NCI-H774 (cell line): Measurements from ENCODE around the gene PHOSPHO1.
"Not testable (repeated sequence)": the region's sequence is repeated elsewhere in the genome, so short reads cannot be mapped to it uniquely, and the experiment has no call there.

Source experiments
- DNase-seq: peaks from one replicate; lab custom pipeline; 2025; lab: John Stamatoyannopoulos, UW

PHOSPHO1 gene, protein sequence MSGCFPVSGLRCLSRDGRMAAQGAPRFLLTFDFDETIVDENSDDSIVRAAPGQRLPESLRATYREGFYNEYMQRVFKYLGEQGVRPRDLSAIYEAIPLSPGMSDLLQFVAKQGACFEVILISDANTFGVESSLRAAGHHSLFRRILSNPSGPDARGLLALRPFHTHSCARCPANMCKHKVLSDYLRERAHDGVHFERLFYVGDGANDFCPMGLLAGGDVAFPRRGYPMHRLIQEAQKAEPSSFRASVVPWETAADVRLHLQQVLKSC

DNA sequence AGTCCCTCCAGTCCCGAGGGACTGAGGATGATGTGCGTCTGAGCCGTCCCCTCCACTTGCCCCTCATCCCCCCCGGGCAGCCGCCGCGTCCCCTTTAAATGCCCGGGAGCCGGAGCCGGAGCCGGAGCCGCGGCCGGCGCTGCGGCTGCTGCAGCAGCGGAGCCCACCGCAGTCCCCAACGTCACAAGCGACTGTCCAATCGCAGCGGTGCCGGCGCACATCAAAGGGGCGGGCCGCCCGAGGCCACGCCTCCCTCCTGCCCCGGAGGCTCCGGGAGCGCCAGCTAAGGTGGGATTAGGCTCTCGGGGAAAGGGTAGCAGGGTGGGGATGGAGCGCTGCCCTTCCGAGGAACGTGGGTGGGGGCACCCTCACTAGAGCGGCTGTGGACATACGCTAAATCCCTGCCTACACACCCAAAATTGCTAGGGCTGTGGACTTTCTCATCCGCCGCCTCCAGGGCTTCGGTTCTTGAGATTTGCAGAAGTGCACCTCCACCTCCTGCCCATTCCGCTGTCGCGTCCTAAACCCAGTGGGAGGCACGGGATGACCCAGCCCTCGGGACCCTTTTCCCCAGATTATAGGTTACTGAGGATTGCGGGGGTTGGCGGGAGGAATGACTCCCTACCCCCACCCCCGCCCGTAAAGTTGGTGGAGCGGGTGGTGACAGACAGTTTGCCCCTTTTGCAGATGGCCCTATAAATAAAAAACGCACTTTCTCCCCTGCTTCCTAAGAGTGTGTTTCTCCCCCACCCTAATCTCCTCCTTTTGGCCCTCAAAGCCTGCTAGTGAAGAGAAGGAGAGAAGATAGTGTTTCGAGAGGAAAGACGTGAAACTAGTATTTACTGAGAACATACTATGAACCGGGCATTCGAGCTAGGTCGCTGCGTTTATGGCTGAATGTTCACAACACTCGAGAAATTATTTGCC is at the start of gene PHOSPHO1:
PHOSPHO1 (minus strand) TSS at position 152 of the 927 bp plus-strand sequence. CDS start 4,096 bp downstream, outside the sequence.
- peak; percentile 80 for DNase-seq

DNA sequence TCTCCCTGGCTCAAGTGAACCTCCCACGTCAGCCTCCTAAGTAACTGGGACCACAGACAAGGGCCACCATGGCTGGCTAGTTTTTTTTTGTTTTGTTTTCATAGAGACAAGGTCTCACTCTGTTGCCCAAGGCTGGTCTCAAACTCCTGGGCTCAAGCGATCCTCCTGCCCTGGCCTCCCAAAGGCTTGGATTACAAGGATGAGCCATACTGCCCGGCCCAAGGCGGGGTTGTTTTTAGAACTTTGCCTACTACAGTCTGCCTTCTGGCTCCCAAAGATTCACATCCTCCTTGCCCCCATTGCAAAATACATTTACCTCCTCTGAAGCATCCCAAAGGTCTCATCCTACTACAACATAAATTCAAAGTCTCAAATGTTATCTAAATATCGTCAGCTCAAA is 49.5 kb upstream of the PHOSPHO1 start:
- DNase-seq = no peak

DNA sequence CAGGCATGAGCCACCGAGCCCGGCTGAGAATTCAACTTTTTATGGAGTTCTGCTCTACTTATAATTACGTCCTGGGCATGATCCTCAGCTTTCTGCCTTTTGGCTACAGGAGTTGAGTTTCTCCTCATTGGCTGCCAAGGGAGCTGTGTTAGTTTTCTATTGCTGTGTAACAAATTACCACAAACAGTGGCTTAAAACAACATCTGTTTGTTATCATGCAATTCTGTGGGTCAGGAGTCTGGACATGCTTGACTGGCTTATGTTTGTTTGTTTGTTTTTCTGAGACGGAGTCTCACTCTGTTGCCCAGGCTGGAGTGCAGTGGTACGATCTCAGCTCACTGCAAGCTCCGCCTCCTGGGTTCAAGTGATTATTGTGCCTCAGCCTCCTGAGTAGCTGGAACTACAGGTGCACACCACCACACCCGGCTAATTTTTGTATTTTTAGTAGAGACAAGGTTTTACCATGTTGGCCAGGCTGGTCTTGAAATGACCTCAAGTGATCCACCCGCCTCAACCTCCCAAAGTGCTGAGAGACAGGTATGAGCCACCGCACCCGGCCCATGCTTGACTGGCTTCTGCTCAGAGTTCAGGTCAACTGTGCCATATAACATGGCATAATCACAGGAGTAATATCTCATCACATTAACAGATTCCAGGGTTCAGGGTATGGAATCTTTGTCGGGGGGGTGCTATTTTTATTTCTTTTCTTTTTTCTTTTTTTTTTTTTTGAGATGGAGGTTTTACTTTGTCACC is 48.9 kb upstream of the PHOSPHO1 start:
- DNase-seq = not testable (repeated sequence)

DNA sequence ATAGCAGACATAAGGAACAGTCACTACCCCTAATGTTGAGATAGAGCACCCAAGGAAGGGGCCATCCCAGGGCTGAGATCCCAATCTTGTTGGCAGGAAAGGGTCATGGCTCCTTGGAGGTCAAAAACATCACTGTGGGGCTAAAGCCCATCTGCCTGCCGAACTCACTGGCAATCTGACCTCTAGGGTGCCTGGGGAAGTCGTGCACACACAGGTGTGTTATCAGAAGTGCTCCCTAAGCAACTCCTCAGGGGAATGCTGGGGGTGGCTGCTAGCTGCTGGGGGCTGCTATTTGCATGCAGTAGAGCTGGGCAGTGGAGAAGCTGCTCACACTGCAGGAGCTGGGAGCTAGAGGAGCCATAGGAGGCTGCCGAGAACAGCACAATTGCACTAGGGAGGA is 47.5 kb upstream of the PHOSPHO1 start:
- DNase-seq = no peak

DNA sequence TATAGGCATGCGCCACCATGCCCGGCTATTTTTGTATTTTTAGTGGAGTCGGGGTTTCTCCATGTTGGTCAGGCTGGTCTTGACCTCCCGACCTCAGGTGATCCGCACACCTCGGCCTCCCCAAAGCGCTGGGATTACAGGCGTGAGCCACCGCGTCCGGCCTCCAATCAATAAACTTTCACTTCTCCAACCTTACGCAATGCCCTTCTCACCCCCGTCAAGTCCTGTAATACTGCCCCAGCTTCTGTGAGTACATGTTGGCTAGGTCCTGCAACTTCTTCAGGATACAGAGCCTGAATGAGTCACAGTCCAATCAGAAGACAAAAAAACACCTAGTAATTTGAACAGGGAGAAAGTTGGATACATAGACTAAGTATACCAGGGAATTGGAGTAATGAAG is 47.1 kb upstream of the PHOSPHO1 start:
- no peak for DNase-seq

DNA sequence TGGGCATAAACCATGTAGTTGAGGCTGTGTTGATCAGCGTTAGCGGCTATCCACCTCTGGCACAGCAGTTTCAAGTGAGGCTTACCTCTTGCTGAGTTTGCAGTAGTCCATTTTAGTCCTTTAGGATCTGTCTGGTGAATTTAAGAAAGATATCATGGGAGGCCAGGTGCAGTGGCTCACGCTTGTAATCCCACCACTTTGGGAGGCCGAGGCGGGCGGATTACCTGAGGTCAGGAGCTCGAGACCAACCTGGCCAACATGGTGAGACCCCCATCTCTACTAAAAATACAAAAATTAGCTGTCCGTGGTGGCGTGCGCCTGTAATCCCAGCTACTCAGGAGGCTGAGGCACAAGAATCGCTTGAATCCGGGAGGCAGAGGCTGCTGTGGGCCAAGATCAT is 45.4 kb upstream of the PHOSPHO1 start:
- not testable (repeated sequence) for DNase-seq

DNA sequence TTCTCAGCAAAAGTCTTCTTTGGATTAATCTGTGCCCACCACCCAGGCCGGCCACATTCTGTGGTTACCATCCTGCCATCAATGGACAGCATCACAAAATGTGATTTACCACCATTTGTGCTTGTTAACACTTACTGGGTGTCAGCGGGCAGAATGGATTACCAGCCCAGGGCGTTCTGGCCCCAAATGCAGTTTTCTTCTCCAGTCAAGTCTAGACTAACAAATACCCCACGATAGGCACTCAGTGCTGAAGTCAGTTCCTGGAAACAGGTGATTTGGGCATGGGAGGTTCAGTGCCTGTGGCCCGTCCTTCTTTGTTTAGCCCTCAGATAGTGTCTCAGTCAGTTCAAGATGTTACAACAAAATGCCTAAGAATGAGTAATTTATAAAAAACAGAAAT is 38.8 kb upstream of the PHOSPHO1 start:
- DNase-seq = no peak

DNA sequence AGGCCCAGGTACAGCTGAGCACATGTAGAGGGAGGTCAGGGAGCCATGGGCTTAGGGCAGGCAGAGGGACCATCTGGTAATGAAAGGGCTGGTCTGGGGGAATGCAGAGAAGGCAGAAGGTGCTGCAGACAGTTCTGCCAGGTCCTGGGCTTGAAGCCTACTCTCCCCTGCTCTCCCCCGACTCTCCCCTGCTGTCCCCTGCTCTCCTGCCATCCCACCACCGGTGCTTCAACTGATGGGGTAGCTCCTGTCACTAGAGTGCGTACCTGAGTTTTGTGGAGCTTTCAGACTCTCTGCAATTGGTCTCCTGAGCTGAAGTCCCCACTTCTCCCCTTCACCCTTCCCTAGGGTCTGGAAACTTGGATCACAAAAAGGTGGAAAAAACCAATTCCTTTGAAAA is 37.3 kb upstream of the PHOSPHO1 start:
- no peak for DNase-seq

DNA sequence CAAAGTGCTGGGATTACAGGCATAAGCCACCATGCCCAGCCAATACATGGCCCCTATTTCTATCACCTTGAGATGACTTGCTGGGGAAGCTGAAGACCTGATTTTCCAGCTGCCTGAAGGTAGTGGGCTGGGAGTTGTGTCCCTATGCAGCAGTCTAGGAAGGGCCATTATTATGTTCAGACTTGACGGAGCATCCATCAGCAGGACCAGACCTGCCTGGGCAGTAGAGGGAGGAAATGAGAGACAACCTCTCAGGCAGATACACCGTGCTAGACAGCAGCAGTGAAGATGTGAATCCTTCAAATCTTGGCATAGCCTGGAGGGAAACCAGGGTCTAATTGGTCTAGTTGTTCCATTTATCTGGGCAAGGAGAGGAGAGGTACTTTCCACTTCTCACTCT is 35.6 kb upstream of the PHOSPHO1 start:
- DNase-seq = no peak

DNA sequence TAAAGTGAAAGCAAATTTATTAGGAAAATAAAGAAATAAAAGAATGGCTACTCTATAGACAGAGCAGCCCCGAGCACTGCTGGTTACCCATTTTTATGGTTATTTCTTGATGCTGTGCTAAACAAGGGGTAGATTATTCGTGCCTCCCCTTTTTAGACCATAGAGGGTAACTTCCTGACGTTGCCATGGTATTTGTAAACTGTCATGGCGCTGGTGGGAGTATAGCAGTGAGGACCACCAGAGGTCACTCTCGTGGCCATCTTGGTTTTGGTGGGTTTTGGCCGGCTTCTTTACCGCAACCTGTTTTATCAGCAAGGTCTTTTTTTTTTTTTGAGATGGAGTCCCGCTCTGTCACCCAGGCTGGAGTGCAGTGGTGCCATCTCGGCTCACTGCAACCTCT is 31.0 kb upstream of the PHOSPHO1 start:
- DNase-seq = not testable (repeated sequence)

DNA sequence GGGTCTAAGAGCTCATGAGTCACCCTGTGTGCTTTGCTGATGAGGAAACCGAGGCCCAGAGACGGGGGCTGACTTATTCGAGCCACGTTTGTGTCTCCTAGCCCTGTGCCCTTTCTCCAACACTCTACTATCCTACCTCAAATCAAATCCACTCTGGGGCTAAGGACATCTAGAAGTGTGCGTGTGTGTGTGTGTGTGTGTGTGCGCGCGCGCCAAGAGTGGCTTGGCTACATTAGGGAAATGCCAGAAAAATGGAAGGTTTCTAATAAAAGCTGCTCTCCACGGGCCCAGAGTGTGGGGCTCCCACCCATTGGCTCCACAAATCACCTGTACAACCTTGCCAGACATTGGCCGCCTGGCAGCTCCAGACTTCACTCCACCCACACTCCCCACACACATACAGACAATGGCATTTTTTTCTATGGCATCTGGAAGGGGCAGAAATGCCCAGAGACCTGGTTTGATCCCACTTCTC is 30.3 kb upstream of the PHOSPHO1 start:
- DNase-seq = no peak

DNA sequence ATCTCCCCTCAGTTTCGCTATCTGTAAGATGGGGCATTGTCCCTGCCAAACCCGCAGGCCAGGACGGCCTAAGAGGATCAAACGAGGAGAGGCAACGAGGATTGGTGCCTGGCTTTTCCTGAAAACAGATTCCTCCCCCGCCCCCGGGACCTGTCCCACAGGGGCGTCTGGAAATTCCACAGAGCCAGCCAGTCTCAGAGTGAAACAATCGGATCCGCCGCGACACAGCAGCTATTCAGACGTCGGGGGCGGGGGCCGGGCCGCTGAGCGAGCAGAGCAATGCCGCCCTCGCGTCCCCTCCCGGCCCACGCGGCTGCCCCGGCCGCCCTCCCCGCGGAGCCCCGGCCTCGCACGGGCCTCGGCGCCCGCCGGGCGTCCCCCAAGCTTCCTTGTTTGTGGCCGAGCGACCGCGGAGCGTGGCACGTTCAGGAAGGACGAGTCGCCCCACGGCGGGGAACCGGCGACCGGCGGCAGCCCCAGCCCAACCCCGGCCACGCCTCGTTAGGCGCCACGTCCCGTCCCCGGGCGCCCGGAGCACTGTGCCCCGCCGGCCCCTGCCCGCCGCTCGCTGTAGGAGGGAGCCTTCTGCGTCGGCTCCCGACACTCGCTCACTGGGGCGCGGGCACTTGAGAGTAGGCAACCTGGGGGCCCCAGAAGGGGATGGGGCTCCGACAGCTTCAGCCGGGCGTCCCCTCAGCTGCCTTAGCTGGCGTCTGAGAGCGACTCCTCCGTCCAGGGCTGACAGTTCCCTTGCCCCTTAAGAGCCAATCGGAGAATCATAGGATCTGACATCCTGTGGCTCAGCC is 29.6 kb upstream of the PHOSPHO1 start:
- no peak for DNase-seq

DNA sequence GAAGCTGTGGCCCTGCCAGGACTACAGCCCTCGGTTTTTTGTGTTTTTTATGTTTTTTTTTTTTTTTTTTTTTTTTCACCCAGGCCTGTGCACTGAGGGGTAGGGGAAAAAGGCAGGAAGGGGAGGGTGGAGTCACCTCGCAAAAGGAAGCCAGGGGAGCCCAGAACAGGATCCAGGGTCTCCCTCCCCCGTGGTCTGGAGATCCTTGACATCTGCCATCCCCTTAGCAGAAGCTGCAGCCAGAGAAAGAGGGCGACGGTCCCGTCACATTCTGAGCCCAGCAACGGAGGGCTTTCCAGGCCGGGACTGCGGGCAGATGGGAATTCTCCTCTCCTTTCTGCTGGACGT is 29.1 kb upstream of the PHOSPHO1 start:
- no peak for DNase-seq

DNA sequence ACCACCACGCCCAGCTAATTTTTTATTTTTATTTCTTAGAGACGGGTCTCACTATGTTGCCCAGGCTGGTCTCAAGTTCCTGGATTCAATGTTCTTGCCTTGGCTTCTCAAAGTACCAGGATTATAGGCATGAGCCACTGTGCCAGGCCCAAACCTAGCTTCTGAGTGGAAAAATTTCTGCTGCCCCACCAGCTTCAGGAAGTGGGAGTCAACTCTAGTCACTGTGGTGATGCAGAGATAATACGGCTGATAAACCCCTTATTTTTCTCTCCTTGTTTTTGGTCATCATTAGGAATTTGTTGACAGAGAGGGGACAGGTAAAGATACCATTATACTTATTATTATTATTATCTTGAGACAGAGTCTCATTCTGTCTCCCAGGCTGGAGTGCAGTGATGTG is 27.8 kb upstream of the PHOSPHO1 start:
- no peak for DNase-seq

DNA sequence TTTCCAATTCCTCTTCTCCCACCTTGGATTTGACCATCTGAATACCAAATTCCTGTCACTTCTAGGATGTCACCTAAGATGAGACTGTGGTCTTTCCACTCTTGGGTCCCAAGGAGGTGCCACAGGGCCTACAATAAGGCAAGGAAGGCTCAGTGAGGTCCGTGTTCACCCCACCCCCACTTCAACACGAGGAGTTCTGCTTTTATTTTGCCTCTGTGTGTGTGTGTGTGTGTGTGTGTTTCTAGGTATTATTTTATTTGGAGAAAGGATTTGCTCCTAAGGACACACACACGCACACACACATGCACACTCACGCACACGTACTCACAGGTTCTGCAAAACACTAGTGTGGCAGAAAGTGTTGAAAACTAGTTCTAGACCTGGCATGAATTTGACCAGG is 24.5 kb upstream of the PHOSPHO1 start:
- DNase-seq = no peak

DNA sequence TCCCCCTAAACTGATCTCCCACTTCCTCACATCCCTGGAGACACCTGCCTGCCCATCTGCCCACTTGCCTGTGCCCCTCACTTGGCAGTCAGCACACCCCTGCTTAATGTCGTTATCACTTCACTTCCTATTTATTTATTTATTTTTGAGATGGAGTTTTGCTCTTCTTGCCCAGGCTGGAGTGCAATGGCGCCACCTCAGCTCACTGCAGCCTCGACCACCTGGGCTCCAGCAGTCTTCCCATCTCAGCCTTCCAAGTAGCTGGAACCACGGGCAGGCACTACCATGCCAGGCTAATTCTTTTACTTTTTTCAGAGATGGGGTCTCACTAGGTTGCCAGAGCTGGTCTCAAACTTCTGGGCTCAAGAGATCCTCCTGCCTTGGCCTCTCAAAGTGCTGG is 23.5 kb upstream of the PHOSPHO1 start:
- no peak for DNase-seq

DNA sequence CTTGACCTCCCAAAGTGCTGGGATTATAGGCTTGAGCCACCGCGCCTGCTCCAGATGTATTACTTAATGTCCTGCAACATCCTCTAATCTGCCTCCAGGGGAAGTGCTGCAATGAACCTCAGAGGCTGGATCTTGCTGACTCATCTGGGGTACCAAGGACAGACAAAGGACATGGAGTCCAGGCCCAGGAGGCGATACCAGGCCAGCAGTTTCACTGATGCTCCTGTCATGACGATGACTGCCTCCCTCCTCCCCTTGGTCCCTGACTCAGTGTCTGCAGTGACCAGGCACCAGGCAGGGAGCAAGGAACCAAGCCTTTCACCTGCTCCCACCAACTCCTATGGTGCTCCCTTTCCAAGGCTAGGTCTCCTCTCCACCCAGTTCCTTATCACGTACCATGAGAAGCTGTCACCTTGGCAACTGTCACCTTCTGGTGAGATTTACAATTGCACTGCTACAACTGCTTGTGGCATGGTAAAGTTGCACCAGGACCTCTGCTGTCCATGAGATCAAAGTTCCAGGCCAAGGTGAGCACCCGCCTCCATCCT is 21.6 kb upstream of the PHOSPHO1 start:
- DNase-seq = no peak

DNA sequence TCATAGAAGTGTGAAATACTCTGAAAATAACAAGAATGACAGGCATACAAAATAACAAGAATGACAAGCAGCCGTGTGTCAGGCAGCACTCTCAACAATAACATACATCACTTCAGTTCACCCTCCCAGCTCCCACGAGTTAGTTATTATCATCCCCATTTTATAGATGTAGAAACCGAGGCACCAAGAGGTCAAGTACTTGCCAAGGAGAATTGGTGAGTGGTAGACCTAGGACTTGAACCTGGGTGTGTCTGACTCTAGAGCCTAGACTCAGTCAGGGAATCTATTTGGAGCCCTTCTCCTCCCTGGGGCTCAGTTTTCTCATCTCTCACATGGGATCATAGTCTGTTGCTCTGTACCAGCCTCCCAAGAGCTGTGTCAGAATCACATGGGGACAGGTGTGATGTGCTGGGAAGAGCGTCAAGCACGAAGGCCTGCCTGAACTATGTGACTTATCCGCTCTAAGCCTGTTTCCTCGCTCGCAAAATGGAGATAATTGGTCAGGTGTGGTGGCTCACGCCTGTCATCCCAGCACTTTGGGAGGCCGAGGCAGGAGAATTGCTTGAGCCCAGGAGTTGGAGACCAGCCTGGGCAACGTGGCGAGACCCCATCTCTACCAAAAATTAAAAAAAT is 19.4 kb upstream of the PHOSPHO1 start:
- DNase-seq = no peak

DNA sequence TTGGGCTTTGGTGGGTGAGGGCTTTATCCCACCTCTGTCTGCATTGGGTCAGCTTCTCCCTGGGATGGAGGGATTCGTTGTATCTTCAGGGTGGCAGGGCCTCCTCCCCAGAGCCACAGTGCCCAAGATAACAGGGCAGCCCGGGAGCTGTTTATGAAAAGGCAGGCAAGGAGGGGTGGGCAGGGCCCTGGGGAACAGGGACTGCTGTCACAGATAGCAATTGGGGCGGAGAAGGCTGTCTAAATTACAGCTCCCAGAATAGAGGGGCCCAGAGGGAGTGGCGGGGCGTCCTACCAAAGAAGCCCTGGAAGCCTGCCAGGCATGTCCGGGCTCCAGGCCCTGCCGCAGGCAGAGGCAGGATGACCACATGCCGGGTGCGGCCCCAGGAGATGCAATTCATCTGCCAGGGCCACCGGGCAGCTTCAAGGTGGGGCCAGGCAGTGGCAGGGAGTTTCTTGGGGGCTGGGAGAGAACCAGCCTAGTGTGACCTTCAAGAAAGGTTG is 18.8 kb upstream of the PHOSPHO1 start:
- DNase-seq = no peak

DNA sequence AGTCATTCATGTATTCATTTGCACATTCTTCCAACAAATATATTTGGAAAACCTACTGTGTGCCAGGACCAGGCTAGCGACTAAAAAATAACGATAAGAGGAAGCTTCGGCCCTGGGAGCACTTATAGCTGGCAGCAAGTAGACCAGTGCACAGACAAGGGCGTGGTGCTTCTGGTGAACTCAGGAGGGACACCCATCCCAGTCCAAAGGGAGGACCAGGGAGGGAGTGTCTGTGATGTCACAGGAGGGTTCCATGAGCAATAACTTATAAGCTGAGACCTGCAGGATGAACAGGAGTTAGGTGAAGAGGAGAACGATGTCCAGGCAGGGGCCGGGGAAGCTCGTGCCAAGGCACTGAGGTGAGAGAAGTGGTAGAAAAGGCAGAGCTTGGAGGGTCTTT is 17.4 kb upstream of the PHOSPHO1 start:
- no peak for DNase-seq

DNA sequence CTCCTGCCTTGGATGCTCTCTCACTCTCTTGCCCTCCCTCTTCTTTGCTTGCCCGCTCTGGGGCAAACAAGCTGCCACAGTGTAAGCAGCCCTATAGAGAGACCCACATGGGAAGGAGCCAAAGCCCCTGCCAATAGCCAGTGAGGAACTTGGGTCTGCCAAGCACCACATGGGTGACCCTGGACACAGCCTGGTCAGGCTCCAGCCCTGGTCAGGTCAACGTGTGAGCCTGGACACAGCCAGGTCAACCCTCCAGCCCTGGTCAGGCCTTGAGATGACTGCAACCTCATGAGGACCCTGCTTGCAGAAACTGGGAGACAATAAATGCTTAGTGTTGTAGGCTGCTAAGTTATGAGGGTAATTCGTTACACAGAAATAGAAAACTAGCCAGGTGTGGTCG is 14.3 kb upstream of the PHOSPHO1 start:
- no peak for DNase-seq
